ENCODE data around the gene ALDH18A1.

GRCh38 chr10:95646160-95646559 lies 10.4 kb downstream of the ALDH18A1 start:
- TF ChIP-seq CTCF (IDR thresholded peaks at IDR 0.05; ENCODE audit: insufficient read depth, low read length) (no peak), POLR2AphosphoS5 (IDR thresholded peaks at IDR 0.05; ENCODE audit: low read depth) (no peak), GABPA (IDR thresholded peaks at IDR 0.05; ENCODE audit: low read depth) (no peak)
- TF ChIP-seq, protein P1, sequence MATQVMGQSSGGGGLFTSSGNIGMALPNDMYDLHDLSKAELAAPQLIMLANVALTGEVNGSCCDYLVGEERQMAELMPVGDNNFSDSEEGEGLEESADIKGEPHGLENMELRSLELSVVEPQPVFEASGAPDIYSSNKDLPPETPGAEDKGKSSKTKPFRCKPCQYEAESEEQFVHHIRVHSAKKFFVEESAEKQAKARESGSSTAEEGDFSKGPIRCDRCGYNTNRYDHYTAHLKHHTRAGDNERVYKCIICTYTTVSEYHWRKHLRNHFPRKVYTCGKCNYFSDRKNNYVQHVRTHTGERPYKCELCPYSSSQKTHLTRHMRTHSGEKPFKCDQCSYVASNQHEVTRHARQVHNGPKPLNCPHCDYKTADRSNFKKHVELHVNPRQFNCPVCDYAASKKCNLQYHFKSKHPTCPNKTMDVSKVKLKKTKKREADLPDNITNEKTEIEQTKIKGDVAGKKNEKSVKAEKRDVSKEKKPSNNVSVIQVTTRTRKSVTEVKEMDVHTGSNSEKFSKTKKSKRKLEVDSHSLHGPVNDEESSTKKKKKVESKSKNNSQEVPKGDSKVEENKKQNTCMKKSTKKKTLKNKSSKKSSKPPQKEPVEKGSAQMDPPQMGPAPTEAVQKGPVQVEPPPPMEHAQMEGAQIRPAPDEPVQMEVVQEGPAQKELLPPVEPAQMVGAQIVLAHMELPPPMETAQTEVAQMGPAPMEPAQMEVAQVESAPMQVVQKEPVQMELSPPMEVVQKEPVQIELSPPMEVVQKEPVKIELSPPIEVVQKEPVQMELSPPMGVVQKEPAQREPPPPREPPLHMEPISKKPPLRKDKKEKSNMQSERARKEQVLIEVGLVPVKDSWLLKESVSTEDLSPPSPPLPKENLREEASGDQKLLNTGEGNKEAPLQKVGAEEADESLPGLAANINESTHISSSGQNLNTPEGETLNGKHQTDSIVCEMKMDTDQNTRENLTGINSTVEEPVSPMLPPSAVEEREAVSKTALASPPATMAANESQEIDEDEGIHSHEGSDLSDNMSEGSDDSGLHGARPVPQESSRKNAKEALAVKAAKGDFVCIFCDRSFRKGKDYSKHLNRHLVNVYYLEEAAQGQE (IDR thresholded peaks at IDR 0.05; ENCODE audit: insufficient replicate concordance, low read depth): no peak

All from HL-60 (cell line).